ENCODE results near the gene PSMD10.

- TF ChIP-seq SIN3A (IDR thresholded peaks at IDR 0.05; ENCODE audit: borderline replicate concordance, insufficient read depth, low read depth, low read length) (no peak), POLR2AphosphoS5 (IDR thresholded peaks at IDR 0.05; ENCODE audit: low read depth, low read length) (no peak)
Measured at GRCh38 chrX:108068121-108068520, 23.2 kb downstream of the PSMD10 start.
